H1 (cell line): ENCODE results near the gene XKR8.

Source experiments
- ASH2L ChIP-seq: fragments of 200-600, 300-600 bp; sonication (generic); IDR thresholded peaks from one replicate; pipeline ENCODE4 v1.7.1; 2017; ENCODE audit warnings: low read length
- BACH1 ChIP-seq: IDR thresholded peaks from 2 replicates; pipeline ENCODE4 v1.6.1; 2012; ENCODE audit warnings: low read length, improper control_type of control experiment
- BCL11A ChIP-seq, 2 experiments: IDR thresholded peaks; one replicate each; pipeline ENCODE4 v1.6.1; 2011; ENCODE audit warnings: low read depth in 2 of 2, low read length in 2 of 2, mild to moderate bottlenecking in 2 of 2
- CHD7 ChIP-seq: fragments of 300-600 bp; sonication (generic); IDR thresholded peaks from 2 replicates; pipeline ENCODE4 v1.7.1; 2012; ENCODE audit warnings: low read length, moderate library complexity, mild to moderate bottlenecking, inconsistent platforms; ENCODE audit not compliant: insufficient replicate concordance
- CTCF ChIP-seq, 3 experiments: IDR thresholded peaks; 1 replicate in 2 of 3; 2 replicates in 1 of 3; pipeline versions ENCODE4 v1.5.1 to v1.6.1; 2011; ENCODE audit warnings: low read length in 3 of 3, mild to moderate bottlenecking in 3 of 3, inconsistent platforms in 2 of 3, low read depth in 1 of 3, moderate library complexity in 1 of 3; ENCODE audit not compliant: insufficient read depth in 1 of 3; ENCODE audit errors: control extremely low read depth in 1 of 3
- EZH2 ChIP-seq: fragments of 200-600 bp; sonication (generic); IDR thresholded peaks from 2 replicates; pipeline ENCODE4 v1.7.1; 2012; ENCODE audit warnings: low read depth, mild to moderate bottlenecking, moderate library complexity, low read length, inconsistent platforms; ENCODE audit not compliant: severe bottlenecking
- GABPA ChIP-seq: IDR thresholded peaks from 2 replicates; pipeline ENCODE4 v1.6.1; 2011; ENCODE audit warnings: mild to moderate bottlenecking, low read length, moderate library complexity, borderline replicate concordance; ENCODE audit not compliant: insufficient read depth
- MAX ChIP-seq: IDR thresholded peaks from 2 replicates; pipeline ENCODE4 v1.6.1; 2012; ENCODE audit warnings: inconsistent platforms
- POLR2AphosphoS5 ChIP-seq: IDR thresholded peaks from 2 replicates; pipeline ENCODE4 v1.6.1; 2011; ENCODE audit warnings: low read depth, low read length
- SRF ChIP-seq: IDR thresholded peaks from 2 replicates; pipeline ENCODE4 v1.6.1; 2011; ENCODE audit warnings: mild to moderate bottlenecking, low read depth, low read length, moderate library complexity
- USF2 ChIP-seq: IDR thresholded peaks from 2 replicates; pipeline ENCODE4 v1.6.1; 2011; ENCODE audit warnings: low read length, improper control_type of control experiment
- YY1 ChIP-seq: IDR thresholded peaks from 2 replicates; pipeline ENCODE4 v1.6.1; 2011; ENCODE audit warnings: low read depth, mild to moderate bottlenecking, low read length

GRCh38 chr1:27973771-27974416 lies 14.1 kb downstream of the XKR8 start:
- TF ChIP-seq GABPA (no peak), CHD7 (no peak), CTCF (IDR thresholded peaks at IDR 0.05; ENCODE audit: control extremely low read depth in 1 of 3, insufficient read depth in 1 of 3, low read depth in 1 of 3, low read length in 3 of 3) (no peak), SRF (no peak), BCL11A (IDR thresholded peaks at IDR 0.05; ENCODE audit: low read depth in 2 of 2, low read length in 2 of 2) (no peak), MAX (no peak), POLR2AphosphoS5 (no peak), YY1 (no peak), BACH1 (no peak), ASH2L (no peak), EZH2 (no peak), USF2 (no peak)
